Testis (tissue), 3 donors: ENCODE results near the gene ARMS2. TPM values are rescaled to one million over a fixed set of nuclear protein-coding genes. Genes with fewer than 3 reads are reported as not detected.
A peak's percentile ranks its signal among the peaks of the same experiment; 100 is the strongest.

Source experiments
- DNase-seq: peaks from one replicate; pipeline ENCODE4 v3.0.0-alpha.2; 2019
- H3K27ac ChIP-seq, 2 donors: fragments of 200-600 bp; sonication (generic); one replicate each; pipeline ENCODE4 v1.5.1; 2019
- H3K27me3 ChIP-seq: fragments of 200-600 bp; sonication (generic); one replicate; pipeline ENCODE4 v1.5.1; 2019
- H3K36me3 ChIP-seq: fragments of 200-600 bp; sonication (generic); one replicate; pipeline ENCODE4 v1.5.1; 2017; ENCODE audit warnings: low read depth; ENCODE audit errors: missing control alignments
- H3K4me1 ChIP-seq: fragments of 200-600 bp; sonication (generic); one replicate; pipeline ENCODE4 v1.5.1; 2019
- H3K4me3 ChIP-seq, 2 donors: fragments of 200-600 bp; sonication (generic); one replicate each; pipeline ENCODE4 v1.5.1; 2017 to 2019
- H3K9me3 ChIP-seq: fragments of 200-600 bp; sonication (generic); one replicate; pipeline ENCODE4 v1.5.1; 2017
- CTCF ChIP-seq, 3 experiments: fragments of 450-650 bp in 2 of 3; fragments of 200-600 bp in 1 of 3; sonication (generic) in 1 of 3; IDR thresholded peaks; one replicate each; pipeline ENCODE4 v1.5.1; 2016 to 2019; ENCODE audit warnings: antibody characterized with exemption in 3 of 3, mild to moderate bottlenecking in 2 of 3, moderate library complexity in 1 of 3
- POLR2A ChIP-seq: fragments of 450-650 bp; IDR thresholded peaks from one replicate; pipeline ENCODE4 v1.6.1; 2017; ENCODE audit warnings: antibody characterized with exemption, mild to moderate bottlenecking, moderate library complexity
- WGBS, 2 donors: methylation state at CpG; one replicate each; pipeline ENCODE4 v1.1.5; 2018; 5-methylcytosine and 5-hydroxymethylcytosine counted together
- intact Hi-C: fragments of 100-400 bp; cut with DNase I; formaldehyde crosslinking; loops from one replicate; pipeline ENCODE4 v1.15.1; 2023; ENCODE audit warnings: low total_unique reads
- polyA plus RNA-seq: library from polyadenylated mRNA; stranded (reverse); fragments of 350-450 nt; fragmentation: Illumina TruSeq; extraction: RNeasy Lipid Tissue Mini Kit (QIAGEN cat#74804); gene quantifications from one replicate; pipeline ENCODE4 v1.2.3, GENCODE V29; 2014; ENCODE audit warnings: low read depth, low replicate concordance; ENCODE audit not compliant: insufficient read depth
- total RNA-seq, 2 donors: library from RNA; depleted of rRNA; stranded (reverse); fragments of >200 nt; gene quantifications; one replicate each; pipeline ENCODE4 v1.2.3, GENCODE V29; 2016

ARMS2 gene
- total and polyA plus RNA-seq, 3 donors from 2014 or later = 1.4 to 2.3 TPM; not detected in 1

- intact Hi-C loops = no loop called here
- H3K9me3 ChIP-seq = no peaks in the 10 kb centered on the region
- no peak overlapping the region for H3K4me3 ChIP-seq
- H3K27me3 ChIP-seq = no peaks in the 10 kb centered on the region
- 50 to 62% methylated on average over 15 of the region's 15 CpGs for WGBS, 2 donors
- peak overlapping the region in 1 of 2 donors; percentile 26 for H3K27ac ChIP-seq
- peak; percentile 72 for DNase-seq
- H3K4me1 ChIP-seq = peaks cover 24% of the 10 kb centered on the region
- H3K36me3 ChIP-seq = no peaks in the 10 kb centered on the region
- TF ChIP-seq CTCF (IDR thresholded peaks at IDR 0.05) (no peak), POLR2A (no peak)
These were observed 19.8 kb downstream of the ARMS2 start for GRCh38 chr10:122474131-122474818.

GRCh38 chr10:122475100-122475499 lies 20.6 kb downstream of the ARMS2 start:
- no peak for TF ChIP-seq POLR2A
- no peak for TF ChIP-seq CTCF (IDR thresholded peaks at IDR 0.05)
- DNase-seq = peak; percentile 67
- H3K4me3 ChIP-seq = no peak overlapping the region
- H3K36me3 ChIP-seq = no peaks in the 10 kb centered on the region
- peak overlapping the region in 1 of 2 donors; percentile 26 for H3K27ac ChIP-seq
- H3K4me1 ChIP-seq = peaks cover 24% of the 10 kb centered on the region
- intact Hi-C loops = no loop called here
- no peaks in the 10 kb centered on the region for H3K9me3 ChIP-seq
- no peaks in the 10 kb centered on the region for H3K27me3 ChIP-seq
- 32 to 40% methylated on average over 12 of the region's 12 CpGs for WGBS, 2 donors

- no peaks in the 10 kb centered on the region for H3K27me3 ChIP-seq
- H3K36me3 ChIP-seq = no peaks in the 10 kb centered on the region
- H3K4me1 ChIP-seq = peaks cover 24% of the 10 kb centered on the region
- H3K27ac ChIP-seq = no peak overlapping the region
- intact Hi-C loops = no loop called here
- no peaks in the 10 kb centered on the region for H3K9me3 ChIP-seq
- WGBS, 2 donors = 65 to 66% methylated on average over 13 to 16 of the region's 16 CpGs
- H3K4me3 ChIP-seq = no peak overlapping the region
- TF ChIP-seq POLR2A (no peak), CTCF (IDR thresholded peaks at IDR 0.05) (no peak)
- DNase-seq = no peak
These were observed 21.3 kb downstream of the ARMS2 start for GRCh38 chr10:122475591-122476332.

- 78 to 91% methylated on average over 6 of the region's 6 CpGs for WGBS, 2 donors
- Histone ChIP-seq H3K9me3 (no peaks in the 10 kb centered on the region), H3K36me3 (no peaks in the 10 kb centered on the region), H3K27ac (no peak overlapping the region), H3K4me1 (peaks cover 24% of the 10 kb centered on the region), H3K4me3 (no peak overlapping the region), H3K27me3 (no peaks in the 10 kb centered on the region)
- DNase-seq = no peak
- intact Hi-C loops = no loop called here
- TF ChIP-seq POLR2A = no peak
- TF ChIP-seq CTCF (IDR thresholded peaks at IDR 0.05) = no peak
These were observed 21.9 kb downstream of the ARMS2 start for GRCh38 chr10:122476333-122476695.
